NCI-H2196 treated with DMSO at 0.1 percent for 48 hours (cell line): ENCODE results near the gene TATDN2.

Experiments
- DNase-seq: peaks from one replicate; lab custom pipeline; 2025; ENCODE audit not compliant: unreplicated experiment; lab: John Stamatoyannopoulos, UW

The TATDN2 gene

DNA sequence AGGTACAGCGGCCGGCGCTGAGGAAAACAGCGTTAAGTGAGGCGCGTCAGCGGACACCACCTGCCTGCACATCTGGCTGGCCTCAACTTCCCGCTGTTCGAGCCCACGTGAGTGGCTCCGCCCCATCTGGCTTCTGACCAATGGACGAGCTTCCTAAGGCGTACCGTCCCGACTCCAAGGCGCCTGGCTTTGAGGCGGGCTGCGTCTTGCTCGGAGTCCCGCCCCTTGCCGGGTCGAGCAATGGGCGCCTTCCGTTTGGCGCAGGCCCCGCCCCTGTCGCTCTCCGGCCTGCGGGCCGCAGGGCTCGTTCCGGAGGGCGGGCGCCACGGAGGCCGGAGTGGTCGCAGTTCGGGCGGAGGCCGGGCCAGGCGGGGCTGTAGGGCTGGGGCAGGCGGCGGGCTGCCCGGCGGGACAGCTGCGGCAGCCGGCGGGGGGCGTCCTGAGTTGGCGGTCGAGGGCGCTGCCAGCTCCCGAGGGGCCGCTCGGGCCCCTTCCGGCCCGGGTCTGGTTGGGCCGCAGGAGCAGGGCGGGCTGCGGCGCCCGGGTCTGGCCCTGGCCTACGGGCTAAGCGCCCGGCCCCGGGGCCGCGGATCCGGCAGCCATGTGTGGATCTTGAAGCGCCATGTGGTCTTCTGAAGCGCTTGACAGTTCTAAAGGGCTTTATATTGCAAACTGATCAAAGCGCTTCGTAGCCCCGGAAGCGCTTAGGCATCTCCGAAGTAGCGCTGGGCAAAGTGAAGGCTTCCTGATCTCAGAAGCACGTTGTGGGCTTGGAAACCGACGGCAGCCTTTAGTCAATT lies at the start of gene TATDN2:
Gene TATDN2, plus strand, starts transcription at position 276 of the 800 bp plus-strand sequence. CDS start 742 bp downstream, outside the sequence.
- peak; percentile 61 for DNase-seq

- no peak for DNase-seq
Observed at GRCh38 chr3:10198761-10199649, 49.3 kb upstream of the TATDN2 start.

DNA sequence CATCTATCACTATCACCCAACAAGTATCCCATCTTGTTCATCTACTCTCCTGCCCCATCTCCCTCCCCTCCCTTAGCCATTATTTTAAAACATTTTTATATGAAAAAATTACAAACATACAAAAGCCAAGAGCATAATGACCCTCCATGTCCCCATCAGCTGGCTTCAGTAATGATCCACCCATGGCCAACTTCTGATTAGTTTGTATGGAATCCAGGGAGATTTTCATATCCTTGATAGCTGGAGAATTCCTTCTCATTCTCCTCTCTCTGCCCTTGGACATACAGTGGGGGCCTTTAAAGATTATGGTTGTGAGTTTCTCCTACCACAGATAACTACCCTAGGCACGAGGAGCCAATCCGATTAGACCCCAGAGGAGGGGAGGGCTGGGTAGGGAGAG lies 43.3 kb upstream of the TATDN2 start:
- DNase-seq, result no peak

- no peak for DNase-seq
Observed at GRCh38 chr3:10205451-10206165, 42.7 kb upstream of the TATDN2 start.

DNA sequence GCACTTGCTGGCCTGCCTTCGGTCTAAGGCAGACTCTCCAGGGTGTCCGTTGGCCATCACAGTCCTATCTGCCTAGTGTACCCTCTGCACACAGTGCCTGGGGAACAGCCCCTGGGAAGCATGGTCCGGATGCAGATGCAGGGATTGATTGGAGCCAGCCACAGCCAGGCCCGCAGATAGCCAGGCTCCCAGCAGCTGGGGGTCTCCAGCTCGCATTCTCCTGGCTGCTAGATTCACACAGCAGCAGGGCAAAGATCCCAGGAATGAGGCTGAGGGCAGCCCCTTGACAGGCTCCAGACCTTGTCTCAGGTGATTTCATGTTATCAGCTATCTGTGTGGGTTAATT lies 42.1 kb upstream of the TATDN2 start:
- DNase-seq, result no peak

DNA sequence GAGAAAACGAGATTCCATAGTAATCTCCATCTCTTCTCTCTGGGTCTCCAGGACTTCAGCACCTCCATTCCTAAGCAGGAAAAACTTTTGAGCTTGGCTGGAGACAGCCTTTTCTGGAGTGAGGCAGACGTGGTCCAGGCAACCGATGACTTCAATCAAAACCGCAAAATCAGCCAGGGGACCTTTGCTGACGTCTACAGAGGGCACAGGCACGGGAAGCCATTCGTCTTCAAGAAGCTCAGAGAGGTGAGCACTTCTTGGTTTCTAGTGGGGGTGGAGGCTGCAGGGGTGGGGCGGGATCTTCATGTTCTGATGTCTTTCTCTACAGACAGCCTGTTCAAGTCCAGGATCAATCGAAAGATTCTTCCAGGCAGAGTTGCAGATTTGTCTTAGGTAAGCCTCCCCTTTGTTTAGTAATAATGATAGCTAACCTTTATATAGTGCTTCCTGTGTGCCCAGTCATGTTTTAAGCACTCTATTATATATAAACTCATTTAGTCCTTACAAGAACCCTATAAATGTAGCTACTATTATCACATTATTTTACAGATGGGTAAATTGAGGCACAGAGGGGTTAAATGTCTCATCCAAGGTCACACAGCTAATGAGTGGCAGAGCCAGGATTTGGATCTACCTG lies 35.0 kb upstream of the TATDN2 start:
- DNase-seq, result no peak

GRCh38 chr3:10215578-10216368 lies 32.5 kb upstream of the TATDN2 start:
- DNase-seq, result no peak

DNA sequence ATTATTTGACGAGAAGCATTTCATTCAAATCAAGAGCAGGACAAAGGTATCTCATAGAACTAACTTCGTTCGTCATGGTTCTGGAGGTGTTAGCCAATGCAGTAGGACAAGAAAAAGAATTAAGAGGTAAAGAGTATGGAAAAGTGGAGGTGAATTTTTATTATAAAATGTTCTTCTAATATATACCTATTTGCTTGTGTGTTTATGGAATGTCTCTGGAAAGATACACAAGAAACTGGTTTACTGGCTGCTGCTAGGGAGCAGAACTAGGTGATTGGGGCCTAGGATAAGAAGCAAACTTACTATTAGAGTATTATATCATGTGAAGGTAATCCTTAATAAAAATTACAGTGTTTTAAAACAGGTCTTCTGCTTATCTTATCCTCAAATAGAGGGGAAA lies 30.9 kb upstream of the TATDN2 start:
- DNase-seq, result no peak

- DNase-seq, result no peak
Observed at GRCh38 chr3:10219737-10220136, 28.5 kb upstream of the TATDN2 start.

- no peak for DNase-seq
Observed at GRCh38 chr3:10223676-10224639, 24.3 kb upstream of the TATDN2 start.

DNA sequence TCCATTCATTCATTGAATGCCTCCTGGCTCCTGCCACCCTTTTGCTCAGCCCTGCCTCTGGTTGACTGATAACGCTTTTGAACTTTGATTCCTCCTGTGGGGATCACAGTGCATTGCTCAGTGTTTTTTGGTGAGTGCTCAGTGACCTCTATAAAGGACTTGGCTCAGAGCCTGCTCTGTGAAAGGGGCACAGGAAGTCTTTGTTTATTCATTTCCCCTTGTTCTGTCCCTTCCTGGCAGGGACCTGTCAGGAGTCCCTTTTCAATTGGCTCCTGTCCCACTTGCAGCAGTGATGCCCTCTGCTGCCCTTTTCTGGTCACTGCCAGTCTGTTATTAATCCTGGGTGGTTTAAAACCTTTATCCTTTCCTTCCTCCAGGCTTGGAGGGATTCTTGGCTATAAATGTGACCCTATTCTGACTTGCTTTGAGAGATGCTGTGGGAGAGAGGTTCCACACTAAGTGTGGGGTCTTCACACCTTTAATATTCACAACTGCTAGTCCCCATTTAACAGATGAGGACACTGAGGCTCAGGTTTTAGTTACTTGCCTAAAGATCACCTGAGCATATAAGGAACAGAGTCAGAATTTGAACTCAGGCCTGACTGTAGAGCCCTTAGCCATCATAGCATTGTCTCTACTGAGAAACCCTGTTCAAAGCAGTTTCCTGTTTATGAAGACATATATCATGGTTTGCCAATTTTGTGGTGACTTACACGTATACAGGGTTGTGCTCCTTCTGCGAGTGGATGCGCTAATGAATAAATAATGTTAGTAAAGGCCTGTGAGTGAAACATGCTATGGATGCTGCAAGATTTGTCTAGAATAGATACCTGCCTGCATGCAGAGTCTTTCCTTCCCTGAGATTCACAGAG lies 23.2 kb upstream of the TATDN2 start:
- DNase-seq, result peak; percentile 44

- no peak for DNase-seq
Observed at GRCh38 chr3:10226293-10226692, 22.0 kb upstream of the TATDN2 start.

DNA sequence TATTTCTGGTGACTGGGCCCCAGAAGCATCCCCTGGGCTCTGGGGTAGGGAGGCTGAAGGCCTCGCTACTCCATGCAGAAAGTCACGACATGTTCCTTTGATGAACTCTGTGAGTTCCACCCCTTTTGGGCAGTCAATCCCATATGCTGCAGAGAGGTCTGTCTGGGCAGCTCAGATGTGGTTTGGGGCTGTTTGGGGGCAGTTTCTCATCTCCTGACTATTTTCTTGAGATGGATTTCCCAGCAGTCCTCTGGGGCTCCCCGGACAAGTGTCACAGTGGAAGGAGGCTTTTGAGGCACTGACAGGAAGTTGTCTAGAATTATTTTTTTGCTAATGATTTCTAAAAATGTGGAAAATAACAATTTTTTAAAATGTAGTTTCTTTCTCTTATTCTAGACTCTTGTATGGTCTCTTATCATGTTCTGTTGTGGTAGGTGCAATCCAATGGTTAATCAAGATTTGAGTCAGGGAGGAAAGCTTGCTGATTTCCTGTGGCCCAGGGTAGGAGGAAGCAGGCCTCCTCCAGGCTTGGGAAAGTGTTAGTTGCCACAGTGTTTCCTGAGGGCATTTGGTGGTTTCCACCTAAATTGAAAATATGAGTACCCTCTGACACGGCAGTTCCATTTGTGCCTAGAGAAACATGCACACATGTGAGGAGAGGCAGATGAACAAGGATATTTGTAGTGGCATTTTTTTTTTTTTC lies 19.9 kb upstream of the TATDN2 start:
- no peak for DNase-seq

DNA sequence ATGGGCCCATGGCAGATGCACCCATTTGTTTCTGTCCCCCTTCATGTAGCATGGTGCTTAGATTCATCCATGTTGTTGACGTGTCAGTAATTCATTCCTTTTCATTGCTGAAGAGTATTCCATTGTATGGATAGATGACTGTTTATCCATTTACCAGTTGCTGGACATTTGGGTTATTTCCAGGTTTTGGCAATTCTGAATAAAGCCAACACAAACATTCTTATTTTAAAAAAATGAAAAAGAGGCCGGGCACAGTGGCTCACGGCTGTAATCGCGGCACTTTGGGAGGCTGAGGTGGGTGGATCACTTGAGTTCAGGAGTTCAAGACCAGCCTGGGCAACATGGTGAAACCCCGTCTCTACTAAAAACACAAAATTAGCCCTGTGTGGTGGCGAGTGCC lies 18.7 kb upstream of the TATDN2 start:
- no peak for DNase-seq

DNA sequence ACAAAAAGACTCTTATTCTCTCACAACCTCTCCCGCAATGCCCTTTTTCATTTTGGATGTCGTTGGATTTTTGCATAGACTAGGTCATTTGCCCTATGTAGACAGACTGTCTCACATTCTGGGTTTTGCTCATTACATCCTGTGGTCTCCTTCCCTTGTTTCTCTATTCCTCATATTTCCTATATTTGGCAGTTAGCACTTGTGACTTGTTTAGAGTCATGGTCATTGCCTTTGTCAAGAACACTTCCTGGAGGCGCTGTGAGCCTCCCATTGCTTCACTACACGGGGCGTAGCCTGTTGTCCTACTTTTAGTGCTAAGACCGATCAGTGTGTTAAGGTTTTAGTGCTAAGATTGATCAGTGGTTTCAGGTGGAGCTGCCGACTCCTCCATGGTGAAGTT lies 16.1 kb upstream of the TATDN2 start:
- no peak for DNase-seq

GRCh38 chr3:10233988-10234387 lies 14.3 kb upstream of the TATDN2 start:
- no peak for DNase-seq

GRCh38 chr3:10234526-10235230 lies 13.6 kb upstream of the TATDN2 start:
- DNase-seq, result no peak
